ENCODE measurements around the gene ACADVL. TPM values are rescaled to one million over a fixed set of nuclear protein-coding genes. Genes with fewer than 3 reads are reported as not detected.
A peak's percentile ranks its signal among the peaks of the same experiment; 100 is the strongest.

Gene ACADVL
- total RNA-seq, 6 experiments from 2014 or later = 640 to 1,849 (median 1,071) TPM

GRCh38 chr17:7183433-7184090, 36.2 kb upstream of the ACADVL start:
- Histone ChIP-seq H3K36me3 (no peaks in the 10 kb centered on the region), H3K27me3 (no peaks in the 10 kb centered on the region), H3K4me3 (no peak overlapping the region), H3K27ac (peak overlapping the region in 2 of 3 donors; percentile 14 to 54), H3K4me1 (peaks cover 0 to 19% (median 8%) of the 10 kb centered on the region in 4 donors), H3K9me3 (no peaks in the 10 kb centered on the region)
- 57% methylated on average over 5 of the region's 7 CpGs for WGBS (ENCODE audit: insufficient coverage, low coverage, low lambda C conversion rate, missing lambda C conversion rate)
- peak in 3 of 4 donors; percentile 6 to 48 (median 11) for ATAC-seq
- intact Hi-C loops (cut with DNase I) = no loop called here
- DNase-seq = peak in 1 of 3 donors; percentile 50
- TF ChIP-seq, protein P1, sequence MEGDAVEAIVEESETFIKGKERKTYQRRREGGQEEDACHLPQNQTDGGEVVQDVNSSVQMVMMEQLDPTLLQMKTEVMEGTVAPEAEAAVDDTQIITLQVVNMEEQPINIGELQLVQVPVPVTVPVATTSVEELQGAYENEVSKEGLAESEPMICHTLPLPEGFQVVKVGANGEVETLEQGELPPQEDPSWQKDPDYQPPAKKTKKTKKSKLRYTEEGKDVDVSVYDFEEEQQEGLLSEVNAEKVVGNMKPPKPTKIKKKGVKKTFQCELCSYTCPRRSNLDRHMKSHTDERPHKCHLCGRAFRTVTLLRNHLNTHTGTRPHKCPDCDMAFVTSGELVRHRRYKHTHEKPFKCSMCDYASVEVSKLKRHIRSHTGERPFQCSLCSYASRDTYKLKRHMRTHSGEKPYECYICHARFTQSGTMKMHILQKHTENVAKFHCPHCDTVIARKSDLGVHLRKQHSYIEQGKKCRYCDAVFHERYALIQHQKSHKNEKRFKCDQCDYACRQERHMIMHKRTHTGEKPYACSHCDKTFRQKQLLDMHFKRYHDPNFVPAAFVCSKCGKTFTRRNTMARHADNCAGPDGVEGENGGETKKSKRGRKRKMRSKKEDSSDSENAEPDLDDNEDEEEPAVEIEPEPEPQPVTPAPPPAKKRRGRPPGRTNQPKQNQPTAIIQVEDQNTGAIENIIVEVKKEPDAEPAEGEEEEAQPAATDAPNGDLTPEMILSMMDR (IDR thresholded peaks at IDR 0.05) = no peak
- TF ChIP-seq POLR2A (IDR thresholded peaks at IDR 0.05) = no peak

- H3K27ac ChIP-seq = peak overlapping the region; percentile 14 to 54 (median 44)
- H3K36me3 ChIP-seq = no peaks in the 10 kb centered on the region
- DNase-seq = peak; percentile 88 to 90 (median 89)
- no peaks in the 10 kb centered on the region for H3K9me3 ChIP-seq
- 25% methylated on average over 14 of the region's 14 CpGs for WGBS (ENCODE audit: insufficient coverage, low coverage, low lambda C conversion rate, missing lambda C conversion rate)
- intact Hi-C loops (cut with DNase I) = no loop called here
- no peaks in the 10 kb centered on the region for H3K27me3 ChIP-seq
- H3K4me3 ChIP-seq = no peak overlapping the region
- peak; percentile 35 for TF ChIP-seq POLR2A (IDR thresholded peaks at IDR 0.05)
- TF ChIP-seq, protein P1 (IDR thresholded peaks at IDR 0.05) = no peak
- peak; percentile 54 to 61 (median 60) for ATAC-seq
- peaks cover 0 to 19% (median 8%) of the 10 kb centered on the region in 4 donors for H3K4me1 ChIP-seq
These were observed 35.6 kb upstream of the ACADVL start for GRCh38 chr17:7184091-7184488.

DNA sequence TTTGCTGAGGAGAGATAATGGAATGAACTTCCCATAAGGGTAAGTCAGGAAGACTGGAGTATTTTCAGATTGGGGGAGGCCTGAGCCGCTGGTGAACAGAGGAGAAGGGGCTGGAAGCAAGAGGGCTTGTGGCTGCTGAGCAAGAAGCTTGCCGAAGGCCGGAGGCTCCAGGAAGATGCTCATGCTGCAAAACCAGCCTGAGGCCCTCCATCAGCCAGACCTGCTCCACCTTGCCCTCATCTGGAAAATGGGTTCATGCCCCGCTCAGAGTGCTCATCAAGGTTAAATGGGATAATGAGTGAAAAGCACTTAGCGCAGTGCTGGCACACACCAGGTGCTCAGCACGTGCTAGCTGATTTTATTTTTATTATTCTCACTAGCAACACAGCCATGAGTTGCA, 35.1 kb upstream of the ACADVL start:
- Histone ChIP-seq H3K4me3 (no peak overlapping the region), H3K27me3 (no peaks in the 10 kb centered on the region), H3K27ac (peak overlapping the region; percentile 14 to 54 (median 44)), H3K4me1 (peaks cover 0 to 19% (median 8%) of the 10 kb centered on the region in 4 donors), H3K36me3 (no peaks in the 10 kb centered on the region), H3K9me3 (no peaks in the 10 kb centered on the region)
- TF ChIP-seq POLR2A (IDR thresholded peaks at IDR 0.05) = no peak
- TF ChIP-seq, protein P1 (IDR thresholded peaks at IDR 0.05) = no peak
- intact Hi-C loops (cut with DNase I) = no loop called here
- ATAC-seq (no peak), DNase-seq (no peak)
- 86% methylated on average over 6 of the region's 6 CpGs for WGBS (ENCODE audit: insufficient coverage, low coverage, low lambda C conversion rate, missing lambda C conversion rate)

DNA sequence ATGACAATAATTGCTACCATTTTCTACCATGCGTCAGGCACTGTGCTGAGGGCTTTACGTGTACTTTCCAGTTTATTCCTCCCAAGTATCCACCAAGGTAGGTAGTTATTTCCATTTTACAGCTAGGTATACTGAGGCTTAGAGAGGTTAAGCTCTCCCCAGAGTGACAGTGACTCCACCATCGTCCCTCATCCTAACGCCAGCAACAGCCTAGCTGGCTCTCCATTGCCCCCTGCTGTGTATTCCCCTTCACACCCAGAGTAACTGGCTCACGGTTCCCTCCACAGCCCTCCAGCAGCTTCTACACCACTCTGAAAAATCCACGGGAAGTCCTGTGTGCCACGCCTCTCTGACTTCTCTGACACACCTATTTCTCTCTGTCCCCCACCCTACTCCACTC, 33.5 kb upstream of the ACADVL start:
- peak; percentile 63 to 73 (median 68) for ATAC-seq
- H3K27me3 ChIP-seq = no peaks in the 10 kb centered on the region
- TF ChIP-seq POLR2A (IDR thresholded peaks at IDR 0.05) = no peak
- TF ChIP-seq, protein P1 (IDR thresholded peaks at IDR 0.05) = peak; percentile 40 to 50 (median 48)
- WGBS (ENCODE audit: insufficient coverage, low coverage, low lambda C conversion rate, missing lambda C conversion rate) = 47% methylated on average over 7 of the region's 7 CpGs
- no peak overlapping the region for H3K4me3 ChIP-seq
- H3K4me1 ChIP-seq = peaks cover 0 to 13% (median 5%) of the 10 kb centered on the region in 4 donors
- DNase-seq = peak in 2 of 3 donors; percentile 43 to 55
- no peak overlapping the region for H3K27ac ChIP-seq
- intact Hi-C loops (cut with DNase I) = no loop called here
- no peaks in the 10 kb centered on the region for H3K36me3 ChIP-seq
- no peaks in the 10 kb centered on the region for H3K9me3 ChIP-seq

All from right lobe of liver (tissue), 6 donors.